Ureter (tissue), 1 donor: ENCODE measurements around the gene MYH7B. TPM values are rescaled to one million over a fixed set of nuclear protein-coding genes. Genes with fewer than 3 reads are reported as not detected.

Experiments
- DNase-seq: peaks from one replicate; pipeline ENCODE4 v3.0.0-alpha.2; 2020; ENCODE audit warnings: low spot score
- total RNA-seq: library from RNA; stranded (reverse); gene quantifications from one replicate; pipeline ENCODE4 v1.2.4, GENCODE V29; 2023
- donor health status: DM: yes; HTN: yes; CAD: no.

The MYH7B gene
- total RNA-seq, 1 donor from 2014 or later, result 1.4 TPM

- DNase-seq, result no peak
These were observed 10.2 kb upstream of the MYH7B start for GRCh38 chr20:34945315-34946077.

DNA sequence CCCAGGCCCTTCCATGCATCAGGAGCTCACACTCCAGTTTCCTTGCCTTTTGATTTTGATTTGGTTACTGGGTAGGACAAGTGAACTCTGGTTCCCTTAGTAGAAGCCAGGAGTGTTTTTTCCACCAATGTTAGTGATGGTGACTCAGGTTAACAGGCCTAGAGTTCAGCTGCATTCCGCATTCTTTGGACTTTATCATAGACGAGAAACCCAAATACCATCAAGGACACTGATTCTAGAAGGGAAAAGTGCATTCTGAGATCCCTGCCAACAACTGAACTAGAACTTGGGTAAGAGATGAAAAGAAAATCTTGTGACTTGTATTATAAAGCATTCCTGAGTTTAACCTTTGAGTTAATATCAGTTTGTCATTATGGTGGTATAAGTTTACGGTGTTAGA lies 9.0 kb upstream of the MYH7B start:
- no peak for DNase-seq

DNA sequence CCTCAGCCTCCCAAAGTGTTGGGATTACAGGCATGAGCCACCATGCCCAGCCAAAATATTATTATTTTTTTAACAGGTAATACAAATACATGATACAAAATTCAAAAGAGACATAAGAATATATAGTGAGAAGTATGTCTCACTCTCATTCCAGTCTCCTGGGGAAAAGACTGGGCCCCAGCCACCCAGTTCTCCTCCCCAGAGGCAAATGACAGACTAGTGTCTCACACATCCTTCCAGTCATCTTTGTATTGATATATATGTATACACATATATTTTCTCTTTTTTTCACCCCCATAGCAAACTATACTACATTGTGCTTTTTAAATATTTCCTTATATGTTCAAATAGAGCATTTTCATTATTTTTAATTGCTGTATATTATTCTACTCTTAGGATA lies 8.3 kb upstream of the MYH7B start:
- DNase-seq, result no peak

- DNase-seq, result no peak
These were observed 7.6 kb upstream of the MYH7B start for GRCh38 chr20:34948030-34948429.

DNA sequence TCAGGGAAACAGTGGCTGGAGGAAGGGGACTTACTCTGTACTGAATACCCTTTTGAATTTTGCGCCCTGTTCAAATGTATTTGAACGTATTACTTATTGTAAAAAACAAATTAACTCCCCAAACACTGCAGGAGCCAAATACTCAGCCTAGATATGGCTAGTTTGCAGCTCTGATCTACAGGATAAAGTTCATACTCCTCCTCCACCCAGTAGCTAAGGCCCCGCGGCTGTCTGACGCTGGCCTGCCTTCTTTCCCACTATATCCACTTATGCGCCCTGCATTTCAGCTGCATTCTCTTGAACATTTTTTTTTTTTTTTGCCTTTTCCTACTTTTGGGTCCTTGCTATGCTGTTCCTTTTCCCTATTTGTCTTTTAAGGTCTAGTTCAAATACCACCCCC lies 6.5 kb upstream of the MYH7B start:
- no peak for DNase-seq

DNA sequence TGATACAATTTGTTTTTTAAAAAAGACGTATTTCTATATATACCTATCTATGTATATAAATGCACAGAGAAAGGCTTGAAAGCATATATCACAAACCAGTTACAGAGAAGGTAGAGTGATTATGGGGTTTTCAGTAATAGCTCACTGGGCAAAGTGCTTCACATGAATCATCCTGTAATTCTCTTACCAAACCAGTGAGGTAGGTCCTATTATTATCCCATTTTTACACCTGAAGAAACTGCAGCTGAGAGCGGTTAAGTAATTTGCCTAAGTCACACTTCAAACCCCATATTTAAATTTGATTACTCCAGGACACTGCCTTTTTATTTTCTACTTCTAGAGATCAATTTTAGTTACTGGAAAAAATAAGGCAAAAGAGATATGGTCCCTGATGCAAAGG lies 4.4 kb upstream of the MYH7B start:
- DNase-seq, result no peak

DNA sequence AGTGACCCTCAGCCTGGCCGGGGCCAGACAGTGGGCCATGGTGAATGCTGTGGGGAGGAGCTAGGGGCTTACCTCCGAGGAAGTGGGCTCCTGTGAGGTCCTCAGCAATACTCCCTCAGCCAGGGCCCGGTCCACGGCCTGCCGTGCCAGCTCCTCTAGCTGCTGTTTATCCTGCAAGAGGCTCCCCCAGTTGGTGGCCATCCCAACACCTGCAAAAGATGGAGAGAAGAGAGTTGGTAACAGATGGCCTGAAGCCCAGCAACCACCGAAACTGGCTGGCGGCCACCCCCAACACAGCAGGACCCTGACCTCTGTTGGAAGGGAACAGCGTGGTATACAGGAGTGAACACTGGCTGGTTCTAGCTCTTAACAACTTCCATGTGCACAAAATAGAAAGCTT lies 4.0 kb upstream of the MYH7B start:
- no peak for DNase-seq

GRCh38 chr20:34952671-34953070 lies 3.0 kb upstream of the MYH7B start:
- no peak for DNase-seq

DNA sequence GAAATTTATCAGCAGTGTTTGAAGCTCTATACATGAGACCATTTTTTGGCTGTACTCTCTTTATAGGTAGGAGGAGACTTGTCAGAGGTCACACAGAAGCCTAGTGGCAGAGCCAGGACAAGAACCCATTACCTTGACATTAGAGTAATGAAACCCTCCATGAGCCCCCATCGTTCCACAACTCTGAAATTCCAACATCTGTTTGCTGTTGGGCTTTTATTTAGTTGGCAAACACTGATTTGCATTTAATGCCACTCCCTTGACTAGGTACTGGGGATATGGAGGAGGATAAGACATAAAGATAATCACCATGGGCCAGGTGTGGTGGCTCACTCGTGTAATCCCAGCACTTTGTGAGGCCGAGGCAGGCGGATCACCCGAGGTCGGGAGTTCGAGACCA lies 1.7 kb upstream of the MYH7B start:
- DNase-seq, result no peak

GRCh38 chr20:34954904-34955230 lies 801 bp upstream of the MYH7B start:
- no peak for DNase-seq

GRCh38 chr20:34956041-34956458 lies 382 bp downstream of the MYH7B start:
- no peak for DNase-seq

- no peak for DNase-seq
These were observed 1.2 kb downstream of the MYH7B start for GRCh38 chr20:34956751-34957472.

DNA sequence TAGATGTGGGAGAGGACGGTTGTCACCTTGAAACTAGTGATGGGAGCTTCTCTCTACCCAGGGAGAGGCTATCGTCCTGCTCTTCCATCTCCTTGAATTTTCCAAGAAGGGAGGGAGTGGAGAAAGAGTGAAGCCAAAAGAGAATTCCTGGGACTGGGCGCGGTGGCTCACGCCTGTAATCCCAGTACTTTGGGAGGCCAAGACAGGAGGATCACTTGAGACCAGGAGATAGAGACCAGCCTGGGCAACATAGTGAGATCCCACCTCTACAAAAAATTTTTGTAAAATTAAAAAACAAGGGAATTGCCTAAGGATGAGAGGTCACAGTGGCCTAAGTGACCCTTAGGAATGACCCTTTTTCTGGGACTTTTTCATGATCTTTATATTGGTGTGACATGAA lies 8.8 kb downstream of the MYH7B start:
- DNase-seq, result no peak

DNA sequence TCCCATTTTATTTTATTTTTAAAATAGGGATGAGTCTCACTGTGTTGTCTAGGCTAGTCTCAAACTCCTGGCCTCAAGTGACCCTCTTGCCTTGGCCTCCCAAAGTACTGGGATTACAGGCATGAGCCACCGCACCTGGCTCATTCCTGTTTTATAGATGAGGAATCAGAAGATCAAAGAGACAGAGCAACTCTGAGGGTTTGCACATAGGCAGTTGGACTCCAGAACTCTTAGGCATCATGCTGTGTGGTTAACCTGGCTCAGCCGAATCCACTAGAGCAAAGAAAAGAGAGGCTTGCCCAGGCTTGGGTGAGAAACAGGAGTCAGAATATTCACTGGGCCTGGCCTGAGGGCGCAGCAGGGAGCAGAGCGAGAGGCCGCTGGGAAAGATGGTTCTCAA lies 9.4 kb downstream of the MYH7B start:
- no peak for DNase-seq

DNA sequence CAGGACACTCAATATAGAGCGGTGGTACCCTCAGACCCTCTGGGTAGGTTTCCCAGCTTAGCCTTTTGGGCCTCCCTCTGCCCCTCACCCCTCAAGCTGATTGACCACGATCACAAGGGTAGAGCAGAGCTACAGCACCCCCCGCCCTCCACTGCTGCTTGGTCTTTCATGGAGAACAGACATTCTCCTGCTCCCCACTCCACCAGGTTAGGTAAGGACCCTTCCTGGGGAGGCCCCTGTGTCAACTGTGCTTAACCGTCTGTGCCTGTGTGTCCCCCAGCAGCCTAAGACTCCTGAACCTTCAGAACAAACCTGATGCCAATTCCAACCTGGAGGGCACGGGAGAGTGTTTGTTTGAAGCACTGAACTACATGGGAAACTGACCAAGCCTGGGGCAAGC lies 11.8 kb downstream of the MYH7B start:
- no peak for DNase-seq

GRCh38 chr20:34968042-34968775 lies 12.5 kb downstream of the MYH7B start:
- no peak for DNase-seq

- DNase-seq, result no peak
These were observed 14.6 kb downstream of the MYH7B start for GRCh38 chr20:34970193-34970840.

DNA sequence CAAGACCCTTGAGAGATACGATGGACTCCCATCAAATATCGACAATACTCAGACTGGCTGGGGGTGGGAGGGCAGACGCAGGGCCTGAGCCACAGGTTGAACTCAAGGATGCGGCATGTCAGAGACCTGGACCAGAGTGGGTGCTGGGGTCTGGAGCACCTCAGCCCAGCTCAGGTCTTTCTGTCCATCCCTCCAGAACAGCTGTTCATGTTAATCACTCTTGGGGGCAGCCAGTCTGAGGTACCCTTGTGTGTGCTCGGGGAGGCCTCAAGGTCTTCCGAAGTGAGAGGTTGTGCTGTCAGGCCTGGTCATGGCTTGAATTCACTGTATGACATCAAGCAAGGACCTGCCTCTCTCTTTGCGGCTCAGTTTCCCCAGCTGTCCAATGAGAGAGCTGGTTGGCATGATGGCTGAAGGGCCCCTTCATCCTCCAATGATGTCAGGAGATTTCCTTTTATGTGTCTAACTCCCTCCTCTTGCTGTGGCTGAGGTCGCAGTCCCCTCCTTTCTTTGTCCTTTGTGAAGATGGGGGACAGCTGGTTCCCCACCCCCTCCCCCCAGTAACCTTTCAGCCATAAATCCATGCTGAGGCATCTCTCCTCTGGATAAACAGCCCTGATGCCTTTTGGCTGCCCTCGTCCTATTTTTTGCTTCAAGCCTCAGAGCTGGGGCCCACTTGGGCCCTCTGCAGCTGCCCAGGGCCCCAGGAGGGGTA lies 15.3 kb downstream of the MYH7B start:
- DNase-seq, result no peak

- DNase-seq, result no peak
These were observed 16.0 kb downstream of the MYH7B start for GRCh38 chr20:34971561-34972235.

DNA sequence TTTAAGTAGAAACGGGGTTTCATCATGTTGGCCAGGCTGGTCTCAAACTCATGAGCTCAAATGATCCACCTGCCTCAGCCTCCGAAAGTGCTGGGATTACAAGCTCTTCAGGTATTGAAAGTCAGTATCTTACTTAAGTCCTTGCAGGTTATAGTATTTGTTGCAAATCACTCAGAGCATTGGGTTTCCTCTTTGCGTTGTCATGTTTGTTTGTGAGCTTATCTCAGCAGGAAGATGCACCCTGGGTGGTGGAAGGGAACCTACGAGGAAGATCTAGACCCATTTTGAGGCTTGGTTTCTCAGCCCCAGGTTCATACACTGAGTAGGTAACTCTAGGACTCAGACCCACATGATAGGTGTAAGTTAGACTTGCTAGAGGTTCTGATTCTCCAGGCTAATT lies 18.6 kb downstream of the MYH7B start:
- DNase-seq, result no peak

DNA sequence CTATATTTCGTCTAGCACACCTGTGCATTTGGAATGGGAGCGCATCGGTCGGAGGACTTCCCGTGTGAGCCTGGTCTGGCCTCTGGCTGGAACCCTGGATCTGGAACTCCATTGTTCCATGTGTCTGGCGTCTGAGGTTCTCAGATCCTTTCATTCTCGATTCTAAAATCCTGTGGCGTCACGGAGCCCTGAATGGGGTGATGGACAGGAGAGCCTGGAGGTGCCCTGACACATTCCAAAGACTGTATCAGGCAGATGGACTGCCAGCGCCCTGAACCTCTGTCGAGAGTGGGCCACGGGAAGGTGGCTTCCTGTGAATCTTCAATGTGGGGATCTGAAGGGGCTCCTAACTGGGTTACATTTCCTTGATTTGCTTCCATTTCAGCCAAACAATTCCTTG lies 20.6 kb downstream of the MYH7B start:
- DNase-seq, result no peak
